H1 (cell line): ENCODE data around the gene LMNB1.

Experiments
- BACH1 ChIP-seq: IDR thresholded peaks from 2 replicates; pipeline ENCODE4 v1.6.1; 2012; ENCODE audit warnings: low read length, improper control_type of control experiment
- CBX5 ChIP-seq: fragments of 300-800, 300-1000 bp; sonication (generic); IDR thresholded peaks from 2 replicates; pipeline ENCODE4 v1.7.1; 2016; ENCODE audit warnings: antibody characterized with exemption, low read length, low read depth
- CTCF ChIP-seq, 3 experiments: IDR thresholded peaks; 1 replicate in 2 of 3; 2 replicates in 1 of 3; pipeline versions ENCODE4 v1.5.1 to v1.6.1; 2011; ENCODE audit warnings: low read length in 3 of 3, mild to moderate bottlenecking in 3 of 3, inconsistent platforms in 2 of 3, low read depth in 1 of 3, moderate library complexity in 1 of 3; ENCODE audit not compliant: insufficient read depth in 1 of 3; ENCODE audit errors: control extremely low read depth in 1 of 3
- POLR2A ChIP-seq, 2 experiments: IDR thresholded peaks; 1 replicate in 1 of 2; 2 replicates in 1 of 2; pipeline ENCODE4 v1.6.1; 2011; ENCODE audit warnings: low read depth in 2 of 2, low read length in 2 of 2, mild to moderate bottlenecking in 2 of 2; ENCODE audit errors: control extremely low read depth in 1 of 2

GRCh38 chr5:126777975-126778674 lies 1.2 kb downstream of the LMNB1 start:
- TF ChIP-seq CTCF (IDR thresholded peaks at IDR 0.05; ENCODE audit: control extremely low read depth in 1 of 3, insufficient read depth in 1 of 3, low read depth in 1 of 3, low read length in 3 of 3) (no peak; a peak in 1 of 4 replicates), BACH1 (no peak), CBX5 (no peak), POLR2A (IDR thresholded peaks at IDR 0.05; ENCODE audit: control extremely low read depth in 1 of 2, low read depth in 2 of 2, low read length in 2 of 2) (peak in 1 of 2 experiments; percentile 95; a peak in 2 of 3 replicates)
